Measurements from ENCODE around the gene GBA2.

- TF ChIP-seq SUZ12 (IDR thresholded peaks at IDR 0.05) (no peak), PKNOX1 (IDR thresholded peaks at IDR 0.05) (no peak), HDGF (IDR thresholded peaks at IDR 0.05; ENCODE audit: borderline replicate concordance) (no peak), ARNT (IDR thresholded peaks at IDR 0.05) (no peak), ZNF384 (IDR thresholded peaks at IDR 0.05) (no peak), ELF4 (IDR thresholded peaks at IDR 0.05) (no peak)
Measured at GRCh38 chr9:35757226-35757891, 8.3 kb upstream of the GBA2 start.
